ENCODE data around the gene ABCC3.

GRCh38 chr17:50662632-50663225 is 28.0 kb downstream of the ABCC3 start:
- TF ChIP-seq POLR2A (IDR thresholded peaks at IDR 0.05) (no peak), CTCF (IDR thresholded peaks at IDR 0.05) (no peak), POLR2AphosphoS5 (IDR thresholded peaks at IDR 0.05) (no peak)

All from upper lobe of left lung (tissue), 4 donors.